HUDEP-2 (cell line): ENCODE data around the gene CHCHD3.

Source experiments
- DNase-seq, 76 experiments: peaks; one replicate each; lab custom pipeline; 2025; ENCODE audit not compliant: unreplicated experiment in 76 of 76; lab: John Stamatoyannopoulos, UW

The CHCHD3 gene

DNA sequence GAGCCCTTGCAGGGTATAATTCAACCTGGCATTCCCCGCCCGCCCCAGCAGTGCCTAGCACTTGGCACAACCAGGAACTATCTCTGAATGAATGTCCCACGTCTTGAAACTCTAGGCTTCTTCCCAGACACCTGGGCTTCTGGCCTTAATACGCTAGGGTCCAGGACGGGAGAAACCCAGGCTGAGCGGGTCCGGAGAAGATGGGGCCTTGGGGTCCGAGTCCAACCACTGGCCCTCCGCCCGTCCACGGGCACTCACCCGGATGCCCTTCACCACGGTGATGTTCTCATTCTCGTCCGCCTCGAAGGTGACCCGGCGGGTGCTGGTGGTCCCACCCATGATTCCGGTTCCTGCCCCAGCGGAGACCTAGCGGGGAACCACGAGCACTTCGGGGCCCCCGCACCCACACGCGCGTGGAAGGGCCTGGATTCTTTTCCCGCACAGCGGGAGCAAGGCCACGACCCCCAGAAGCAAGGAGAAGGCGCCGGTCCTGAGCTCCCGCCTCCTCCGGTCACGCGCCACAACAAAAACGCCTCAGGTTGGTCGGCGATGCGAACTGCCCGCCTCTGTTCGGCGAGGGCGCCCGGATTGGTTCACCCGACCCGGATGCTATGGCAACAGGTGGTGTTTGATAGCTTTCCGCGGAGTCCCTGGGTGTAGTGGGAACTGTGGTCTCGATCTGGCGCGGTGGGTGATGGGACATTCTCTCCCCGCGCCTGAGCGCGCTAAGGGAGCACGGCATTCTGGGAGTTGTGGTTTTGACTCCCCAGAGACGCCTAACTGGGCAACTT lies at the start of gene CHCHD3:
Gene CHCHD3, minus strand, starts transcription at position 492 of the 791 bp plus-strand sequence. Its CDS starts 153 bp downstream, at position 339.
- peak; percentile 32 to 99 (median 96) for DNase-seq

DNA sequence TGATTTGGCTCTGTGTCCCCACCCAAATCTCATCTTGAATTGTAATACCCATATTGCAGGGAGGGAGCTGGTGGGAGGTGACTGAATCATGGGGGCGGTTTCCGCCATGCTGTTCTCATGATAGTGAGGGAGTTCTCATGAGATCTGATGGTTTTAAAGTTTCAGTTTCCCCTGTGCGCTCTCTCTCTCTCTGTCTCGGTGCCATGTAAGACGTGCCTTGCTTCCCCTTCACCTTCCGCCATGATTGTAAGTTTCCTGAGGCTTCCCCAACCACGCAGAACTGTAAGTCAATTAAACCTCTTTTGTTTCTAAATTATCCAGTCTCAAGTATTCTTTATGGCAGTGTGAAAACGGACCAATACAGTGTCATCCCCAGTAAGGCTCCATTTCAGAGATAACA lies 48.3 kb upstream of the CHCHD3 start:
- DNase-seq = no peak

DNA sequence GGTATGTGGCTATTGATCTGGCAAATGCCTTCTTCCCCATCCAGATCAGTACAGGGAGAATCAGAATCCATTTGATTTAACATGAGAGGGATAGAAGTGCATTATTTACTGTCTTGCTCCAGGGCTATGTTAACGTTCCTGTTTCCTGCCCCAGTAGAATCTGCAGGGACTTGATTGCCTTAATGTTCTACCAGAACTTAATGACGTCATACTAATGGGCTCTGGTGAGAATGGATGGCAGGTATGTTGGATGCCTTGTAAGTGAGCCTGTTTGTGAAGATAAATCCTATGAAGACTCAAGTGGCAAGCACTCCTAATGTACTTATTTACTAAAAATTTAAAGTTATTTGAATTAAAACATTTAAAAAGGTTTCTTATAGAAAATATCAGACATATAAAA lies 44.5 kb upstream of the CHCHD3 start:
- DNase-seq = no peak

DNA sequence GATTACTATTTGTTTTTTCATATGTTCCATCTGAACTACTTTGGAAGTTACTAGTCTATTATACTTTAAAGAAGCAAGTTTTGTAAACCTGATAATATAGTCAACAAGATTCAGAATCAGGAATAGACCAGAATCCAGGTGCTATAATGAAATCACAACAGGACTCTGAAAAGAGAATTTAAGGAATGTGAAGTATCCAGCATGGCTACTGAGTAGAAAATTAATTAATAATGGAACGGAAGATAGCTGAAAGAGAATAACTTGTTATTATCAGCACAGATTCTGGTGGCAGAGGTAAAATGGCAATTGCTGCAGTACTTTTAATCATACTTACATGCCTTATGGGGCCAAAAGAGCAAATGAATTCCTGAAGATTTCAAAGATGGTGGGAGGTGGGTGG lies 43.1 kb upstream of the CHCHD3 start:
- no peak for DNase-seq

DNA sequence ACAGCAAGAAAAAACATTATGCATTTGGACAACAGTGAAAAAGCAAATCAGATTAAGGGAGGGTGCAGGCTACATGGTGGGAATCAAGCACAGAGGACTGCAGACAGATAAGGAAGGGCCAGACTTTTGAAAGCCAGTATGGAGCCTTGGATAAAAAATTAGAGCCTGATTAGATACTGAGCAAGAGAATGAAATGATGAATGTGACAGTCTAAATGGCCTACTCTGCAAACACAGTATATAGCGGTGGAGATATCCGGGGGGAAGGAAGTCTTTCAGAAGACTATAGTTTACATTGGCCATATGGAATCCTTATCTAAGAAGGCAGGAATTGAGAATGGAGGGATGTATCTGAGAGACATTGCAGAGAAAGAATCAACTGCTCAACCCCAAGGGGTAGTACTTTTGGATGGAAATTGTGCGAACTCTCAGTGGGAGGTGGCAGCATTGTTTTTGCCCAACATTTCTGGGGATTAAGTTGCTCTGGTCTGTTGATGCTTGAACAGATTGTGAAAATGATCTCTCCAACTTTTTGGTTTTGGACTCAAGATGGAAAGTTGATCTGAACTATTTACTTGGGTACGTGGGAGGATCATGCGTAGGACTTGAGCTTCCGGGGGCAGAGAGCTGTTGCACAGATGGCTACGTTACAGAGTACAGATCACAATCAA lies 39.4 kb upstream of the CHCHD3 start:
- DNase-seq = no peak

DNA sequence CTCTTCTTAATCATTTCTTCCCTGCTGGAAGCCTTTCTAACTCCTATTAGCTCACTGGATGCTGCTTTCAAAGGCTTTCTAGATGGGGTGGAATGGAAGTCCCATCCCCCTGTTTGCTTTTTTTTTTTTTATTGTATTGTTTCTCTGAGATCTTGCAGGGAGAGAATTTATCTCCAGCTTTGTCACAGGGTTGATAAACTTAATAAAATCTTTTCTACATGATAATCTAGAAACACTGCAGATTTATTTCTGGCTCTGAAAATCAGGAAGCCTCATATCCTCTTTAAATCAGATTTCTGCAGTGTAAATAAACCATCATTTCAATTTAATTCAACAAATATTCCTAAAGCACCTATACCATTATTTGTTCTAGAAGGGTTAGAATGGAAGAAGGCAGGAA lies 37.2 kb upstream of the CHCHD3 start:
- DNase-seq = no peak

DNA sequence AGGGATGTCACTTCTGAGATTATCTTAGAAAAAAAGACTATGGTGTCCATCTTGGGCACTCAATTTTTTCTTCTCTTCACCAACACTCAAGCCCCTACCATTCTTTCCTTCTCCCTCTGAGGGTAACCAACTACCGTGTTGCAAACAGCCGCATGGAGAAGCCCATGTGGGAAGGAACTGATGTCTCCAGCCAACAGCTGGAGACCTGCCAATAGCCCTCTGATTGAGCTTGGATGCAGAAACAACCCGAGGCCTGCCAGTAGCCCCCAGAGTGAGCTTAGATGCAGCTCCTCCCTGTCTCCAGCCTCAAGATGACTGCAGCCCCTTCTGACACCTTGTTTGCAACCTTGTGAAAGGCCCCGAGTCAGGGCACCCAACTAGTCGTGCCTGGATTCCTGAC lies 36.4 kb upstream of the CHCHD3 start:
- DNase-seq = no peak

DNA sequence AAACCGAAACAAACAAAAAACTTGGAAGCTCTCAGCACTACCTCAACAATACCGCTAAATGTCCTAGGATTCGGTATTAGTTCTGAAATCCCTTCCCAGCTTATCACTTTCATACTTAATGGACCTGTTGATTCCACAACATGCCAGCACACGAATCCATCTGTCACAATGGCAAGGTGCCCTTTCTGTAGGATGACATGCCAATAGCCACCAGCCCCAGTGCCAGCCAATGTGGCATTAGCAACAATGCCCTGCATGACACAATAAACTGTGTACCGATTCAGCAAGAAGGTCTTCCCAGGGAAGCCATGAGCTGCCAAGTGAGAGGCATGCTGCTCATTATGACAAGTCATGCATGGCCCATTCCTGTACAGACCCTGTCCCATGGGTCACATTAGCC lies 35.6 kb upstream of the CHCHD3 start:
- DNase-seq = no peak

DNA sequence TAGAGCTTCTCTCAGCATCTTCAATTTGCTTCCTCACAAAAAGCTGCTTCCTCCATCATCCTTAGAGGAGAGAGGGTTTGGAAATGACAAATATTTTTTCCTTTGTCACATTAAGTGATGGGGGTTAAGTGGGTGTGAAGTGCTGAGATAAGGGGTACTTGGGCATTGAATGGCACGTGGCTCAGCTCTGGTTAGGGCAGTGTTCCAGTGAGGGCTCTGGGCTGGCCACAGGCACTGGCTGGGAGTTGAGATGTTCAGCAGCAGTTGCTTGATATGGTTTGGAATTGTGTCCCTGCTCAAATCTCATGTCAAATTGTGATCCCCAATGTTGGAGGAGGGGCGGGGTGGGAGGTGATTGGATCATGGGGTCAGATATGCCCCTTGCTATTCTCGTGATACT lies 33.7 kb upstream of the CHCHD3 start:
- no peak for DNase-seq

DNA sequence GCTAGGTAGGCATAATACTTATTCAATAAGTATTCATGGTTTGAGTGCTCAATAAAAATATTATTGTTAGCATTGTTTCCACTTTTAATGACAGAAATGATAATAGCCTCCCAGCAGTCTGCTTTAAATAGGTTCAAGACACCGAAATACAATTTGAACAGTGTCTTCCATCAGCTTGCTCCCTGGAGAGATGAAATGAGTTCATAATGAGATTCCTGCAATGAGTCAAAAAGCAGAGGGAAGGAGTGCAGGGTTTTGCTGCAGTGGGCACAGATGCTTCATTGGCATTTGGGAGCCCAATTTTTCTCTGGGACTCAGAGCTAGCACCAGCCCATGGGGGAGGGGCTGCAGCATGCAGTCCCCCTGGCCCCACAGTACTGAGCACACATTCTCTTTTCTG lies 32.6 kb upstream of the CHCHD3 start:
- DNase-seq = no peak

DNA sequence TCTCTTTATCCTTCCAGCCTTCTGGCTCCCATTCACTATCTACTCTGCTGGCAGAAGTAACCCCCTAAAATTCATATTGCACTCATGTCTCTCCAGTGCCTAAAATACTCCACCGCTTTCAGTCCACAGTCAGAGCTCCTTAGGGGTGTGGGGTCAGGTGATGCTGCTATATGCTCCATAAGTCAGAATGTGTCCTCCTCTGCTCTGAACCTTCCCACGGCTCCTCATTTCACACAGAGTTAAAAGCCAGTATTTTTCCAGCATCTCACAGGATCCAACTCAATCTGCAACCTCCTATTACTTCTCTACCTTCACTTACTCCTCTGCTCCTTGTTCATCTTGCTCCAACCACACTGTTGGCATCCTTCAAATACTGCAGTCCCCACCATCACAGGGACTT lies 31.1 kb upstream of the CHCHD3 start:
- no peak for DNase-seq

DNA sequence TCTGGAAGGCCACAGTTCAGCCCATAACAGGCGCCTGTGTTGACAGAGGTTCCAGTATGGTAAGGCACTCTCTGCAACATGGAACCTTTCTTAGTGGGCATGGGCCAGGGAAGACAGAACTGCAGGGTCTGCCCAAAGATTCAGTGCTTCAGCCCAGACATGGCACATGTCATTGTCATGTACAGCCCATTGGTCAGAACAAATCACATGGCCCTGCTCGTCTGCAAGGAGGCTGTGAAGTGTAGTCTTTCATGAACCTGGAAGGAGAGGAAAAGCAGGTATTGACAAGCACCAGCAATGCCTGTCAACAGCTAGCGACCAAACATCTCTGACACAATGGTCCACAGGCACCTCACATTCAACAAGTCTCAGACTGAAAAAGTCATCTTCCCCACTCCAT lies 30.4 kb upstream of the CHCHD3 start:
- DNase-seq = no peak

DNA sequence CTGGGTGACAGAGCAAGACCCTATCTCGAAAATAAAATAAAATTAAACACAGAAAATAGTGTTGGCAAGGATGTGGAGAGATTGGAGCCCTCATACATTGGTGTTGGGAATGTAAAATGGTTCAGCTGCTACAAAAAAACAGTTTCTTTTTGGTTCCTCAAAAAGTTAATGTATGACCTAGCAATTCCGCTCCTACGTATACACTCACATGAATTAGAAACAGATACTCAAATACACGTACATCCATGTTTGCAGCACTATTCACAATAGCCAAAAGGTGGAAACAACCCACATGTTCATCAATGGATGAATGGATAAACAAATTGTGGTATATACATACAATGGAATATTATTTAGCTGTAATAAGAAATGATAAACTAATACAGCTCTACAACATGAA lies 28.4 kb upstream of the CHCHD3 start:
- DNase-seq = no peak

DNA sequence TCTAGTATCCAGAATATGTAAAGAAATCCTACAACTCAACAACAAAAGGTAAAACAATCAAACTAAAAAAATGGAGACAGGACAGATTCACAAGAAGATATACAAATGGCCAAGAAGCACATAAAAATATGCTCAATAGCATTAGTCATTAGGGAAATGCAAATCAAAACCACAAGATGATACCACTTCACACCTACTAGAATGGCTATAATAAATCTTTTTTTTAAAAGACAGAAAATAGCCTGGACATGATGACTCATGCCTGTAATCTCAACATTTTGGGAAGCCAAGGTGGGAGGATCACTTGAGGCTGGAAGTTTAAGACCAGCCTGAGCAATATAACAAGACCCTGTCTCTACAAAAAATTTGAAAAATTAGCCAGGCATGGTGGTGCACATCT lies 27.9 kb upstream of the CHCHD3 start:
- DNase-seq = no peak

DNA sequence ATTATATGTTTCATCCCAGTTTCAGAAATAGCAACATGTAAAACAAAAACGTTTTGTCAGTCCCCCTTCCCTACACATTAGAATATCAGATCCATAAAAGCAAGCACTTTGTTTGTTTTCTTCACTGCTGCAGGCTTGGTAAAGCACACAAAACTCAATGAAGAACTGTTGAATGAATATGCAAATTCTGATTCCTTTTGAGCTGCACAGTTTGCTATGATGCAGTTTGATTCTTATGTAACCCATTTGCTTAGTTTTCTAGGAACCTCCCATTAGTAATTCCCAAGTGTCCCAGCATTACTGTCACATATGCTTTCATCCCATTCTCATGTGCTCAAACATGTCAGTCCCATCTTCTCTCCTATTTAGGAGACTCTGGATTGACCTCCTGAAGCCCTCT lies 26.1 kb upstream of the CHCHD3 start:
- DNase-seq = no peak

DNA sequence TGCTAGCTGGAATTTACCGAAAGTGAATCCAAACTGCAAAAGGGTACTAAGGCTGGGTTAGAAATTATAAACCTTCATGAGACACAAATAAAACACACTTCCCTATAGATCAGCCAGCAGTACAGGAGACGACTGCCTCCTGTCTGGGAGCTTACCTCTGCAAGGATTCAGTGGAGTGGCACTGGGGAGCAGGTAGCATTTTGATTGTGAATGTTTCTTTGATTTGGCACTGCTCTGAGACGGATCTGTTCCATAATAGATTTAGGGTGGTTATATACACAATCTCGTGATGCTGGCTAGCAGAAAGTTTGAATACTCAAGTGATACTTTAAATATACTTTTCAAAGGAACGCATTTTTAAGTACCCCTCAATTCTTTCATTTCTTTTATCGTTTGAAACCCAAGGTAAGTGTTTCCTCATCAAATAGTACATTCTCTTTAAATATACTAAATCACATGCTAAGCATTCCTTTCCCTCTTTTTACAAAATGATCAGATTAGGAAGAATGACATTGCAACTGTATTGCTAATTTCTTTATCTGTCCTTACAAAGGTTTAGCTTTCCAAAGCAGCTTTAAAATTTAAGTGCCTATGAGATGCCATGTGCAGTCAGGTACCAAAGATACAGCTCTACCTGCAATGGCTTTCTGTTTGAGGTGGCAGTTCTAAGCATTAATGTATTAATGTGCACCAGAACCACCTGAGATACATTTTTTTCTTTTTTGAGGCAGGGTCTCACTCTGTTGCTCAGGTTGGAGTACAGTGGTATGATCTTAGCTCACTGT lies 20.6 kb upstream of the CHCHD3 start:
- no peak for DNase-seq

DNA sequence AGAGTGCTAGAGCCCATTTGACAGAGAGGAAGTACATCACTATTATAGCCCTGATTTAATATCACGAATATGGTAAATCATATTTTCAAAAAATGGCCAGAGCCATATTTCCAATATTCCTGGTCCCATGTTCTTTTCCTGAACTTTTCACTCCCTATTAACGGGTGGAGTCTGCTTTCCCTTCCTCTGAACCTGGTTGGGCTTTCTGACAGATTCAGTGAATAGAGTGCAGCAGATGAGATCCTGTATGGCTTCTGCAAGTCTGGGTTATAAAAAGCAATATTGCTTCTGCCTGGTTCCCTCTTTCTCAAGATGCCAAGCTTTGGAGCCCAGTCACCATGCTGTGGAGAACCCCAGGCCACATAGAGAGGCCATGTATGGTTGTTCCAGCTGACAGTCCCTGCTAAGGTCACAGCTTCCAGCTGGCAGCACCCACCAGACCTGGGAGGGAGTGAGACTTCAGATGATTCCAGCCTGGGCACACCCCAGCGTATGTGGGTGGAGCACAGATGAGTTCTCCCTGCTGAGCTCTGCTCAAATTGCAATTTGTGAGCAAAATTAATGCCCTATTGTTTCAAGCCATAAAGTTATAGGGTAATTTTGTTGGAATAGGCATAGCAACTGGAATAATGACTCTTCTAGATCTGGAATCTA lies 17.9 kb upstream of the CHCHD3 start:
- no peak for DNase-seq

DNA sequence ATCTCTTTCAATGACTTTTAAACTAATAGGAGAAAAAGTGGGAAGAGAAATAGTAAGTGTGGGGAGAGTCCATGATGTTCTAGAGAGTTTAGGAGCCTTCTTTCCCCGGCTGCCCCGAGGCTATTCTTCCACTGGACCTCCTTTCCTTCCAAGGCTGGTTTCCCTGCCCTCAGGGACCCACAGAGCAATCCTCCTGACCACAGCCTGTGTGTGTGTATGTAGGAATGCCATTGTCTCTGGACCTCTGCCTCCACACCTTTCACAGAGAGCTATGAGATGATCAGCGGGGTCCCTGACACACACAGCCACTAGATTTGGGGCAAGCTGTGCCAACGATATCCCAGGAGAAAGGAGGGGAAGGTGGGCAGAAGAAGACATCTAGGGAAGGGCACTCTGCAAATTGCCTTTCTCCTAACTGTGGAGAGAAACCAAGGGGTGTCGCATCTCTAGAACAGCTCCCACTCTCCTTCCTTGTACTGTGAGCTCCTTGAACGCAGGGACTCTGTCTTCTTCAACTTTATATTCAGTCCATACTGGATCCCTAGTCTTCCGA lies 13.3 kb upstream of the CHCHD3 start:
- DNase-seq = no peak

DNA sequence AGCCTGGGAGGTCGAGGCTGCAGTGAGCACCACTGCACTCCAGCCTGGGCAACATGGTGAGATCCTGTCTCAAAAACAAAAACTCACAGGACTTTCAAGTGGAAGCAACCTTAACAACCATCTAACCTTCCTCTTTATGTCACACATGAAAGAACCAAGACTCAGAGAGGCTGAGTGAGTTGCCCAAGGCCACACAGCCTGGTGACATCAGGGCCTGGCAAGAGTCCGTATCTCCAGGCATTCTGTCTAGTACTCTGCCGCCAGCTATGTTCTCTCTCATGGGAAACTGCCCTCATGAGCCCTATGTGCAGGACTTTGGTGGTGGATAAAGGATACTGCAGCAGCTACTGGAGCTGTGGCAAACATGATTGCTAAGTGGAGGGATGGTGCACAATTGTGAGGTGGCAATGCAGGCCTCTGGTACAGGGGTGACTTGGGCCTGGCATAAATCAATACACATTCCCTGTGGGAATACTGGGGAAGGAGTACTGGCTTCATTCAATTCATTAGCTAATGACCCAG lies 10.1 kb upstream of the CHCHD3 start:
- DNase-seq = no peak

DNA sequence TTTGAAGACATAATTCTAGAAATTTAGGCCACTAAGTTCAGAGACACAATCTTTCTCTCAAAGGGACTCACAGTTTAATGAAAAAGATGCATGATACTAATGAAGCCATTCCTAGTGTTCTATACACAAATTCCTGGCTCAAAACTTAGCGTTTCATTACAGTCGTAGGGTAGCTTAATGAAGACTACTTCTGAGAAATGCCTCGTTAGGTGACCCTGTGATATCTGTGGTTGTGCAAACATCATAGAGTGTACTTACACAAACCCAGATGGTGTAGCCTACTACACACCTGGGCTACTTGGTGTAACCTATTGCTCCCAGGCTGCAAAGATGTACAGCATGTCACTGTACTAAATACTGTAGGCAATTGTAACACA lies 488 bp upstream of the CHCHD3 start:
- peak in 1 of 76 experiments; percentile 1 for DNase-seq
